Neural crest cell (in vitro differentiated cells): ENCODE results near the gene CLDN14. TPM values are rescaled to one million over a fixed set of nuclear protein-coding genes. Genes with fewer than 3 reads are reported as not detected.

ENCODE experiments used
- DNase-seq: peaks from one replicate; pipeline ENCODE4 v3.0.0; 2021; ENCODE audit warnings: low read depth, mixed read lengths, low spot score
- H3K27ac Mint-ChIP-seq: one replicate; pipeline ENCODE4 v1.8.0; 2021; ENCODE audit warnings: mild to moderate bottlenecking, mixed read lengths; ENCODE audit not compliant: unreplicated experiment
- H3K27me3 Mint-ChIP-seq: 2 replicates; pipeline ENCODE4 v1.8.0; 2021; ENCODE audit warnings: low read depth, mild to moderate bottlenecking, mixed read lengths
- H3K36me3 Mint-ChIP-seq: 2 replicates; pipeline ENCODE4 v1.8.0; 2021; ENCODE audit warnings: low read depth, mild to moderate bottlenecking, mixed read lengths
- H3K4me1 Mint-ChIP-seq: 2 replicates; pipeline ENCODE4 v1.8.0; 2021; ENCODE audit warnings: mixed read lengths
- H3K4me3 Mint-ChIP-seq: one replicate; pipeline ENCODE4 v1.8.0; 2021; ENCODE audit warnings: mild to moderate bottlenecking, mixed read lengths
- H3K9me3 Mint-ChIP-seq: 2 replicates; pipeline ENCODE4 v1.8.0; 2021; ENCODE audit warnings: mixed read lengths
- CTCF ChIP-seq: fragments of 200-600 bp; sonication (generic); conservative IDR thresholded peaks from 2 replicates; pipeline ENCODE4 v1.5.0; 2021; ENCODE audit warnings: antibody characterized with exemption, mild to moderate bottlenecking
- total RNA-seq: library from RNA; stranded (reverse); gene quantifications from 2 replicates; pipeline ENCODE4 v1.2.1, GENCODE V29; 2021

The CLDN14 gene
- total RNA-seq, 1 donor from 2014 or later: not detected

GRCh38 chr21:36507397-36508018 is 27.6 kb upstream of the CLDN14 start:
- Mint-ChIP-seq H3K27ac (no peak overlapping the region), H3K27me3 (peaks cover 14% of the 10 kb centered on the region), H3K4me1 (no peaks in the 10 kb centered on the region), H3K9me3 (peaks cover 4% of the 10 kb centered on the region), H3K36me3 (no peaks in the 10 kb centered on the region), H3K4me3 (no peak overlapping the region)
- DNase-seq: no peak
- no peak for TF ChIP-seq CTCF

GRCh38 chr21:36506482-36506881 is 26.6 kb upstream of the CLDN14 start:
- no peak overlapping the region for H3K27ac Mint-ChIP-seq
- TF ChIP-seq CTCF: no peak
- no peaks in the 10 kb centered on the region for H3K36me3 Mint-ChIP-seq
- H3K4me3 Mint-ChIP-seq: no peak overlapping the region
- no peaks in the 10 kb centered on the region for H3K4me1 Mint-ChIP-seq
- H3K9me3 Mint-ChIP-seq: peaks cover 4% of the 10 kb centered on the region
- H3K27me3 Mint-ChIP-seq: peaks cover 8% of the 10 kb centered on the region
- DNase-seq: no peak

GRCh38 chr21:36504067-36505058 is 24.4 kb upstream of the CLDN14 start:
- H3K36me3 Mint-ChIP-seq: no peaks in the 10 kb centered on the region
- peak; percentile 96 for TF ChIP-seq CTCF
- H3K4me3 Mint-ChIP-seq: no peak overlapping the region
- no peaks in the 10 kb centered on the region for H3K4me1 Mint-ChIP-seq
- H3K27me3 Mint-ChIP-seq: peaks cover 8% of the 10 kb centered on the region
- no peak overlapping the region for H3K27ac Mint-ChIP-seq
- peak; percentile 53 for DNase-seq
- peaks cover 4% of the 10 kb centered on the region for H3K9me3 Mint-ChIP-seq

- H3K4me1 Mint-ChIP-seq: no peaks in the 10 kb centered on the region
- no peaks in the 10 kb centered on the region for H3K36me3 Mint-ChIP-seq
- DNase-seq: no peak
- no peak for TF ChIP-seq CTCF
- H3K27me3 Mint-ChIP-seq: peaks cover 8% of the 10 kb centered on the region
- no peak overlapping the region for H3K27ac Mint-ChIP-seq
- H3K4me3 Mint-ChIP-seq: no peak overlapping the region
- no peaks in the 10 kb centered on the region for H3K9me3 Mint-ChIP-seq
Observed at GRCh38 chr21:36502365-36502764, 22.4 kb upstream of the CLDN14 start.

GRCh38 chr21:36501589-36501892 is 21.6 kb upstream of the CLDN14 start:
- H3K36me3 Mint-ChIP-seq: no peaks in the 10 kb centered on the region
- no peaks in the 10 kb centered on the region for H3K4me1 Mint-ChIP-seq
- peaks cover 8% of the 10 kb centered on the region for H3K27me3 Mint-ChIP-seq
- H3K4me3 Mint-ChIP-seq: no peak overlapping the region
- TF ChIP-seq CTCF: no peak
- H3K9me3 Mint-ChIP-seq: no peaks in the 10 kb centered on the region
- no peak overlapping the region for H3K27ac Mint-ChIP-seq
- DNase-seq: no peak
